Transverse colon (tissue), 3 donors: Measurements from ENCODE around the gene NEK7.

Source experiments
- CTCF ChIP-seq, 5 experiments: fragments of 200-600 bp in 3 of 5; fragments of 450-650 bp in 2 of 5; sonication (generic) in 3 of 5; IDR thresholded peaks; 1 replicate in 2 of 5; 2 replicates in 3 of 5; pipeline ENCODE4 v1.5.1; 2016 to 2017; ENCODE audit warnings: antibody characterized with exemption in 5 of 5, inconsistent platforms in 3 of 5, mild to moderate bottlenecking in 2 of 5, moderate library complexity in 1 of 5
- EP300 ChIP-seq: sonication (generic); formaldehyde crosslinking; IDR thresholded peaks from one replicate; pipeline ENCODE4 v1.6.1; 2017; ENCODE audit warnings: antibody characterized with exemption, low read depth
- POLR2A ChIP-seq: fragments of 450-650 bp; IDR thresholded peaks from one replicate; pipeline ENCODE4 v1.6.1; 2016; ENCODE audit warnings: antibody characterized with exemption, mild to moderate bottlenecking, moderate library complexity

GRCh38 chr1:198121056-198121826 is 35.6 kb upstream of the NEK7 start:
- TF ChIP-seq CTCF (IDR thresholded peaks at IDR 0.05) (no peak), EP300 (no peak), POLR2A (no peak)
